ENCODE data around the gene SLC16A8. TPM values are rescaled to one million over a fixed set of nuclear protein-coding genes. Genes with fewer than 3 reads are reported as not detected.
"Not testable (repeated sequence)": the region's sequence is repeated elsewhere in the genome, so short reads cannot be mapped to it uniquely, and the experiment has no call there.

Gene SLC16A8, protein sequence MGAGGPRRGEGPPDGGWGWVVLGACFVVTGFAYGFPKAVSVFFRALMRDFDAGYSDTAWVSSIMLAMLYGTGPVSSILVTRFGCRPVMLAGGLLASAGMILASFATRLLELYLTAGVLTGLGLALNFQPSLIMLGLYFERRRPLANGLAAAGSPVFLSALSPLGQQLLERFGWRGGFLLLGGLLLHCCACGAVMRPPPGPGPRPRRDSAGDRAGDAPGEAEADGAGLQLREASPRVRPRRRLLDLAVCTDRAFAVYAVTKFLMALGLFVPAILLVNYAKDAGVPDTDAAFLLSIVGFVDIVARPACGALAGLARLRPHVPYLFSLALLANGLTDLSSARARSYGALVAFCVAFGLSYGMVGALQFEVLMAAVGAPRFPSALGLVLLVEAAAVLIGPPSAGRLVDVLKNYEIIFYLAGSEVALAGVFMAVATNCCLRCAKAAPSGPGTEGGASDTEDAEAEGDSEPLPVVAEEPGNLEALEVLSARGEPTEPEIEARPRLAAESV
- total RNA-seq: 0.20 and 0.21 TPM in 2 replicates

DNA sequence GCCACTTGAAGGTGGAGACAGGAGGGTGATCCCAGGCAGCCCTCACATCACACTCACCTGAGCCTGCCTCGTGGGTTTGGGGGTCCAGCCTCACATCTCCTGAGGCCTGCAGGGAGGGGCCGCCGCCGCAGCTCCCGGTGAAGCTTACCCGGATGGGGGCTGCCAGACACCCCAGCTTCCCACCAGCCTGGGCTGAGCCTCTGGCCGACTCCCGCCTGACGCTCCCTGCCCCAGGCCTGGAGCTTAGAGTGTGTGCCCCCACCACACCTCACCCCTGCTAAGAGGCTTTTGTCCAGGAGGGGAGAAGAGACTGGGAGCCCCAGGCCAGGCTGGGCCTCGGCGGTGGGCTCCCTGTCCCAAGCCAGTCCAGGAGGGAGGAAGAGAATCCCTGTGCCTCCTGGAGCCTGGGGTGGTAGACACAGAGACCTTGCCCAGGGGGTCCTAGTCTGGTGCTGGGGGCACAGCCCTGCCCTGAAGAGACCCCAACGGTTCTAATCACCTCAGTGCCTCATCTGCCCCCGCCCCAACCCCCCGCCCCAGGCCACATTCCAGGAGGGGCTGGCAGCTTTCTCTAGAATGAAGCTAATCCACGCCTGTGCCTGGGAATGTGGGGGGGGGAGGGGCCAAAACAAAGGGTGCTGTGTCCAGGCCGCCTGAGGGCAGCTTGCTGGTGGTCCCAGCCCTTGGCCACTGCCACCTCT, at the start of gene SLC16A8:
Gene SLC16A8 (minus strand): TSS at position 254 of the 701 bp plus-strand sequence. CDS start 1,311 bp downstream, outside the sequence.
- no peak for DNase-seq (ENCODE audit: low read depth, low spot score)

DNA sequence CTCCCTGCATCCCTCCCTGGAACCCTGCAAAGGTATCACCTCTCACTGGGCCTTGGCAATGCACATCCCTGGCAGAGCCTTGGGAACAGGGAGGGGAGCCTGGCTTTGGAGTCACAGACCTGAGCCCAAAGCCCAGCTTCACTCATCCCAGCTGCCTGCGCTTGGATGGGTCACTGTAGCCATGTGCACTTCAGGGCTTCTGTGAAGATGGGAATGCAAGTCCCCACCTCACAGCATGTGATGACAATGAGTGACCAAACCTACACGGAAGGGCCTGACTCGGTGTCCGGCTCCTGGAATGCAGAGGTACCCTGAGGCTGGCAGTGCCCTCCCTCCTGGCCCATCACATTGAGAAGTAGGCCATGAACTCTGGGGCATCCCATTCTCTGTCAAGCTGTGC, 49.3 kb upstream of the SLC16A8 start:
- no peak for DNase-seq (ENCODE audit: low read depth, low spot score)

DNA sequence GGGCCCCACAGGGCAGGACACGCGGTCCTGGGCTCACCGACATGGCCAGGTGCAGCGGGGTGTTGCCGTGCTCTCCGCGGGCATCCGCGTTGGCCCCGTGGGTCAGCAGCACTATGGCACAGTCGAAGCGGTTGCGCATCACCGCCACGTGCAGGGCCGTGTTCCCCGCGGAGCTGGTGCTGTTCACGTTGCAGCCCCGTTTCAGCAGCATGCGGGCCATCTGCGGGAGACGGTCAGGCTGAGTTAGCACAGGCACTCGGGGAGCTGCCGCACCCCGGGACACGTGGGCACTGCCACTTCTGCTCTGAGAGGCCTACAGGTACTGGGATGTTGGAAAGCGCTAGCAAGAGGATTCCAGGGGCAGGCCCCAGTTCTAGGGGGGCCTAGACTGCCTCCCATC, 48.8 kb upstream of the SLC16A8 start:
- no peak for DNase-seq (ENCODE audit: low read depth, low spot score)

DNA sequence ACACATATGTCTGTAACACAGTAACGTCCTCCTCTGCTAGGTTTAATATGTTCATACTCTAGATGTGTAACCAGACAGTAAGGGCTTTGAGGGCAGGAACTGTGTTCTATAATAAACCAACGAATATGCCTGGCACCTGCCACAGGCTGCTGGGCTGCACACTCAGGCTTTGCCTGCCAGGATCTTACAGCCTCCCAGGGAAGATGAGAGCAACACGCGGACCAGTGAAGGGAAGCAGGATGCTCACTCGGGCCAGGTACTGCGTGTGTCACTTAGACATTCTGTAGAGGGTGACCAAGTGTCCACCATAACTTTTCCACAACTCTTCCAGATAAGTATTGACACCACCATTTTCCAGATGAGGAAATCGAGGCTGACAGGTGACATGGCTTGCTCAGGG, 48.2 kb upstream of the SLC16A8 start:
- DNase-seq (ENCODE audit: low read depth, low spot score): no peak

DNA sequence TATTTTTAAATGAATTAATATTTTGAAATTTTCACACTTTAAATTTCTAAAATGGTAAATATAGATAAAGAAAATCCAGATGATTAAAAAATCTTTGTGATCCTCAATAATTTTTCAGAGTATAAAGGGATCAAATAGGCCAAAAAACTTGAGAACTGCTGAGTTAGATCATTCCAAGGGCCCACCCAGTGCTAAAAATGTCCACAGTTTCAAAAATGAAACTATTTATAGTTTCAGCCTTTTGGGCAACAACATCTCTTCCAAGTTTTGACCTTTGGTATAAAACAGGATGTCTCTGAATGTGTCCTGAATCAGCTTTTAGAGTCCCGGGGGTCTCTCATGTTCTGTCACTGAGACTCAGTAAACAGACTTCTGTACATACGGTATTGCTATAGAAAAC, 47.4 kb upstream of the SLC16A8 start:
- no peak for DNase-seq (ENCODE audit: low read depth, low spot score)

DNA sequence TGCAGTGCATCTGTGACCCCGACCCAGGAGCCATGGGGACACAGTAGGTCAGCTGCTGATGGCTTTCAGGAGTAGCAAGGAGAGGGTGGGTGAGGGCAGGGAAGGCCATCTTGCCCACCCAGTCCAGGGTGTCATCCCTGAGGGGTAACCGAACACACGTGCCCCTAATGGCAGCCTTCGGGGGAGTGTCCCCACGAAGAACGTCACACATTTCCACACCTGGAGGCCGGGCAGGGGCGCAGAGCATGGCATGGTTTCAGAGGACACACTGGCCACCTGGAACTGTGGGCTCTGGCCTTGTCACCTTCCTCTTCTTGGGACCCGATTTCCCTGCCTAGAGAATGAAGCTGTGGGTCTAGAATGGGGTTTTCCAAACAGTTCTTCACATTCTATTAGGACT, 45.9 kb upstream of the SLC16A8 start:
- no peak for DNase-seq (ENCODE audit: low read depth, low spot score)

DNA sequence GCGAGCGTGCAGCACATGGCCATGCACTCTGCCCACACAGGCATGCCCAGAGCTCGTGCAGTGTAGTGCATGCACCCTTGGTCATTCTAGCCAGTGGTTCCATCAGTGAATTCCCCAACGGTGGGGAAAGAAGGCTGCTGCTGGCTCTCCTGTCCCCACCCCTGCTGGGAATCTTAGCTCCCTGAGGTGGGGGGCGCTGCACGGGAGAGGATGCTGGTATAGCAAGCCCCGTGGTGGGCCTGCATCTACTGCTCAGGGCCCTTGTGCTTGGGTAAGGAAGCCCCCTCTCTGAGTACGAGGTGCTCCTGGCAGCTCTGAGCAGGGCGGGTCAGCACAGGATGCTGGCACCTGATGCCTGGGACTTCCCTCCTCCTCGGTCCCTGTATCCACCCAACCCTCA, 45.0 kb upstream of the SLC16A8 start:
- DNase-seq (ENCODE audit: low read depth, low spot score): no peak

DNA sequence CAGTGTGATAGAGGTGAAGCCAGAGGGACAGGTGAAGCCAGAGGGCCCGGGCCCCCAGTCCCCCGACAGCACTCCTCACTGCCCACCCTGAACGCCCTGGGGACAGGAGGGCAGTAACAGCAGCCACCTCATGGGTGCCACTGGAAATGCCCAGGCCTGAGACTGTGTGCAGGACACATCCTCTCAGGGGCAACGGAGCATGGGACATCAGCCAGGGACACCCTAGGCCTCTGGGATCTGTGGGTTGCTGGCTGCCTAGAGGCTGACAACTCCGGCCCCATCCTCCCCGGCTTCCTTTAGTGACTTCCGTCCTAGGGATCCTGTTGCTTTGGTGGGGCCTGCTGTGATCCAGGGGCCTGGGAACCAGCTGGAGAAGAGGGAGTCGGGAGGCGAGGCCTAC, 43.9 kb upstream of the SLC16A8 start:
- DNase-seq (ENCODE audit: low read depth, low spot score): no peak

DNA sequence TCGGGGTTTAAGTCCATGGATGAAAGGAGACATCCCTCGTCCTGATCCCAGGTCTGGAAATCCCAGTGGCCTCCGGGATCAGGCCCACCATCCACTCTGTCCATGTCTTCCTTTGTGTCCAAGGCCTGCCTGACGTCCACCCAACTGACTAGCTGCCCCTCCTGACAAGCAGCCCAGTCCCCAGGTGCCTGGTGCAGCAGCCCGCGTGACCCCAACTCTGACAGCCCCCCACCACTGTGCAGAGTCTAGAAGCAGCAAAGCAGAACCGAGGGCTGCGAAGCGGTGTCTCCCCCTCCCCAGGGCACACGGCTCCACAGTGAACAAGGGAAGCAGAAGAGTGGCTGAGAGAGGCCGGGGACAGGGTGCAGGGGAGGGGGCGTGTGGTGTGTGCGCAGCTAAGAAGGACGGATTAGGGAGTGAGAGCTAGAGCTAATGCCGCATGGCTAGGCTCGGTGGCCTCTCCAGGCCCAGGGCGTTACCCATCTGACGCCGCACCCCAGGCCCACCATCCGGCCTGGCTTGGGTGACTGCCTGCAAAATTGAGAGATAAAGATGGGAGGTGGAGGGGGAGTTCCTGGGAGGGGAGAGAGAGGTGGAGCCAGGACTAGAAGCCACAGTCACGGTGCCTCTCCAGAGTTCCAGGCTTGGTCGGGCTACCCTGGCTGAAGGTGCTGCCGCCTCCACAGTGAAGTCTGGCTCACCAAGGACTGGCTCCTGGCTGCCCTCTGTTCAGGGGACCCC, 43.1 kb upstream of the SLC16A8 start:
- no peak for DNase-seq (ENCODE audit: low read depth, low spot score)

DNA sequence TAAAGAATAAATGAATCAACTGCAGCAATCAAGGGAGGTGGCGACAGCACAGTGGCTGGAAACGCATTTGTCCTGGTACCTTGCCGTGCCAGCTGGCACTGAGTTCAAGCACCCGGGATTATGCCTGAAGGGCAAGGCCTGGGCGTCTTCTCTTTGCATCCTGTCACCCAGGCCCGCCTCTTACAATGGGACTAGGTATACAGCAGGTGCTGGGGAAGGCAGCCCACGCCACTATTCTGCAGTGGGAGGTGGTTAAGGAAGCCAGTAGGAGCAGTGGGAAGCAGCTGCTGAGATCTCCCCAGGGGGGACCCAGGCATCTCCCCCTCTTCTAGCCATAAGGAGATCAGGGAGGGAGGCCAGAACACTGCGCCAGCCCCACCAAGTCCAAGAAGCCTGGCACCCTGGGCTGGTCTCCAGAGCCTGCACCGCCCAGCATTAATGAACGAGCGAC, 41.8 kb upstream of the SLC16A8 start:
- DNase-seq (ENCODE audit: low read depth, low spot score): no peak

DNA sequence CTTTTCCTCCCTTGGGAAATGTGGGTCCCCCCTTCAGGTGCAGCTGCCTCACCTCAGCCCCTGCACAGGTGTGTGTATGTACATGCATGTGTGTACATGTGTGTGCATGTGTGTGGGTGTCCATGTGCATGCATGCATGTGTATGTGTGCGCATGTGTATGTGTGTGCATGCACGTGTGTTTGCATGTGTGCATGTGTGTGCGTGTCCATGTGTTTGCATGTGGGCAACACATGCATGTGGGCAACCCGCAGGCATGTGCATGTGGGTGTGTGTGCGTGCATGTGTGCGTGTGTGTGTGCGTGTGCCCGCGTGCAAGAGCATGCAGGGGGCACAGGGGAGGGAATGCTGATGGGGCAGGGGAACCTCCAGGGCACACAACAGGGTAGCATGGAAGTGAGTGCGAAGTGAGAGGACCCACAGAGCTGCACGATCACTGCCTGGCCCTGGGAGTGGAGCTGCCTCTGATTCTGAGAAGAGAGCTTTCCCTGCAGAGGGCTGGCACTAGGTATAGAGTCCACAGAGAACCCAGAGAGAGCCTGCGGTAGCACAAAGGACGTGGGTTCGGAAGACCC, 41.1 kb upstream of the SLC16A8 start:
- DNase-seq (ENCODE audit: low read depth, low spot score): no peak

DNA sequence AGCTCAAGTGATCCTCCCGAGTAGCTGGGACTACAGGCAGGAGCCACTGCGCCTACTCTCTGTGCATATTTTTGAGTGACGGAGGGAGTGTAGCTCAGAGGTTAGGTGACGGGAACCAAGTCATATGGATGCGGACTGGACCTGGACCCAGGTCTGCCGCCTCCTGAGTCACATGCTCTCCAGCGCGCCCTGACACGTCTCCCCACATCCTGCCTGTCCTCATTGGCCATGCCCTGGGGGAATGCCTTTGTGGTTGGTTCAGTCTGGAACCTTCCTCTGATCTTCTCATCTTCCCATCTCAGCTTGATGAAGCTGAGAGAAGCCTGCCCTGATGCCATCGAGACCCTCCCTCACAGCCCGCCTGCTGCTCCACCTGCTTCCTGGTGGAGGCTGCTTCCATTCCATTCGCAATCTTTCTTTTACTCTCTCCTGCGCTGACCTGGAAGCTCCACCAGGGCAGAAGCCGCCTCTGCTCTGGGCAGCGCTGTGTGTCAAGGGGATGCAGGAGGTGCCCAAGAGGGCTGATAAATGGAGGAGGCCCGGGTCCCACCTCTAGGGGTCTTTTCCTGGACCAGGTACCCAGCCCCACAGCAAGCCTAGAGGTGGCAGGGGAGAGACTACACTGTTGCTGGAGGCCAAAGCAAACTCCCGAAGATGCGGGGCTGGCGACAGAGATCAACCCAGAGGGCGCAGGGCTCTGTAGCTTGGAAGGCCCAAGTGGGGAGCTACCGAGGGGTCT, 40.4 kb upstream of the SLC16A8 start:
- no peak for DNase-seq (ENCODE audit: low read depth, low spot score)

DNA sequence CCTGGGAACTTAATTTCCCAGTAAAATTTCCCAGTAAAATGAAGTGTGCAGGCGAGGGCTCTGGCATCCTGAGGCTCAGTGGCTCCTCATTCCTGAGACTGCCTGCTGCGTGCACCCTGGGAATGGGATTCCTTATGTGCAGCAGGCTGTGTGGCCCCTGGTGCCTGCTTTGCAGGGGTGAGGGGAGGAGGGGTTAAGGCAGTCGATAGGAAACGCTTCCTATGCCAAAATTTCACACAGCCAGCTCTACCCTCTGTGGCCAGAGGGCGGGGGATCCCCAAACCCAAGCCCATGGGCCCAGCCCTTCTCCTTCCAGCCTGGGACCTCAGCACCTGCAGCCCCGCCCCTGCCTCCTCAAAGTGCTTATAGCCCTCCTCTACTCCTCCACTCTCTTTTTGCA, 38.6 kb upstream of the SLC16A8 start:
- DNase-seq (ENCODE audit: low read depth, low spot score): no peak

DNA sequence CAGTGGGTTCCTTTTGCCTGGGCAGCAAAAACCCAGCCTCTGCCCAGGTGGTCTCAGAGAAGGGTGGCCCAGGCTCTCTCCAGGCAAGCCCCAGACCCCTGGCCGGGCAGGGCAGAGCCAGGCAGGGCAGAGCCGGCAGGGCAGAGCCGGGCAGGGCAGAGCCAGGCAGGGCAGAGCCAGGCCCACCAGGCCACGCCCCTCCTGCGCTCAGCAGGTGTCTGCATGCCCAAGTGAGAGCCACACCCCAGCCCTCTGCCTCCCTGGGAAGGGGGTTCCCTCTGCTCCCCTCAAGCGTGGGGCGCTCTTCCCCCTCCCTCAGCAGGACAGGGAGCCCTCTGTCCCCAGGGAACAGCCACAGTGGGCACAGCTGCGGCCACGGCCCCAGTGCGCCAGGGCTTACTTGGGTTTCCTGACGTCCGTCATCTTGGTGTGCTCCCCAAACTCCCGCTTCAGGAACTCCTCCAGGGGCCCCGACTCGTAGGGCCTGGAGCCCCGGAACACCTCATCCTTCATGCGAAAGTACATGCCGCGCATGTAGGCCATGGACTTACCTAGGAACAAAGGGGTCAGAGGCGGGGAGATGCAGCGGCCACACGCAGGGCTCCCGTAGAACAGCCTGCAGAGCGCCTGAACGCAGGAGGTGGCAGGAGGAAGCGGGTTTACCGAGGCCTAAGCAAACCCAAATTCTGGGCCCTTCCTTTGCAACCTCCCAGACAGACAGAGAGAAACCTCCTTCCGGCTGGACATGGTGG, 36.6 kb upstream of the SLC16A8 start:
- no peak for DNase-seq (ENCODE audit: low read depth, low spot score)

DNA sequence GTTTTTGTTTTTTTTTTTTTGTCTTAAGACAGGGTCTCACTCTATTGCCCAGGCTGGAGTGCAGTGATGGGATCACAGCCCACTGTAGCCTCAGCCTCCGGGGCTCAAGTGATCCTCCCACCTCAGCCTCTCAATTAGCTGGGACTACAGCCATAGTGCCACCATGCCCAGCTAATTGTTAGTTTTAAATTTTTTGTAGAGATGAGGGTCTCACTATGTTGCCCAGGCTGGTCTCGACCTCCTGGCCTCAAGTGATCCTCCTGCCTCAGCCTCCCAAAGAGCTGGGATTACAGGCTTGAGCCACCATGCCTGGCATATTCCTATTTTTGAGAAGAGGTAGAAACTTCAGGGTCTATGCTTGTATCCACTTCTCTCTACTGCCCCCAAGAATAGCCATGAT, 34.8 kb upstream of the SLC16A8 start:
- DNase-seq (ENCODE audit: low read depth, low spot score): not testable (repeated sequence)

DNA sequence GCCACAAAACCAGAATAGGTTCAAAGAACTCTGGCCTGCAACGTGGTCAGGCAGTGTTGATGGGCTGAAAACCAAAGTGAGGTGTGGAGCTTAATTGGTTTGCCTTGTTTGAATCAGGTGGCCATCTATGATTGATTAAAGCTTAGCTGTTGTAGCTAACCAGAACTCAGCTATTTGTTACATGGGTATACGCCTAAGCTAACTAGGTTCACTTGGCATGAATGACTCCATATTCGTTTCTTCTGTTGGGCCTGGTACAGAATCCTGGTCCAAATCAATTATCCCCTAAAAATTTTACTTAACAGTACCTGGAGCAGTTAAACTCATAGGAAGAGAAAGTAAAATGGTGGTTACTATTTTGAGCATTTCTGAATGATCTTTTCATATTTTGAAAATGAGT, 34.2 kb upstream of the SLC16A8 start:
- no peak for DNase-seq (ENCODE audit: low read depth, low spot score)

DNA sequence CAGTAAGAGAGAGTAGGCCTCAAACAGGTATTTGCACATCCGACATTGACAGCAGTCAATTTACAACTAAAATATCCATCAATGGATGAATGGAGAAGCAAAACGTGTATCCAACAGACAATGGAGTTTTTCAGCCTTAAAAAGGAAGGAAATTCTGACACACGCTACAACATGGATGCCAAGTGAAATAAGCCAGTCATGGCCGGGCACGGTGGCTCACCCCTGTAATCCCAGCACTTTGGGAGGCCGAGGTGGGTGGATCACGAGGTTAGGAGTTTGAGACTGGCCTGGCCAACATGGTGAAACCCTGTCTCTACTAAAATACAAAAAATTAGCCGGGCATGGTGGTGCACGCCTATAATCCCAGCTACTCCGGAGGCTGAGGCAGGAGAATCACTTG, 33.6 kb upstream of the SLC16A8 start:
- DNase-seq (ENCODE audit: low read depth, low spot score): not testable (repeated sequence)

DNA sequence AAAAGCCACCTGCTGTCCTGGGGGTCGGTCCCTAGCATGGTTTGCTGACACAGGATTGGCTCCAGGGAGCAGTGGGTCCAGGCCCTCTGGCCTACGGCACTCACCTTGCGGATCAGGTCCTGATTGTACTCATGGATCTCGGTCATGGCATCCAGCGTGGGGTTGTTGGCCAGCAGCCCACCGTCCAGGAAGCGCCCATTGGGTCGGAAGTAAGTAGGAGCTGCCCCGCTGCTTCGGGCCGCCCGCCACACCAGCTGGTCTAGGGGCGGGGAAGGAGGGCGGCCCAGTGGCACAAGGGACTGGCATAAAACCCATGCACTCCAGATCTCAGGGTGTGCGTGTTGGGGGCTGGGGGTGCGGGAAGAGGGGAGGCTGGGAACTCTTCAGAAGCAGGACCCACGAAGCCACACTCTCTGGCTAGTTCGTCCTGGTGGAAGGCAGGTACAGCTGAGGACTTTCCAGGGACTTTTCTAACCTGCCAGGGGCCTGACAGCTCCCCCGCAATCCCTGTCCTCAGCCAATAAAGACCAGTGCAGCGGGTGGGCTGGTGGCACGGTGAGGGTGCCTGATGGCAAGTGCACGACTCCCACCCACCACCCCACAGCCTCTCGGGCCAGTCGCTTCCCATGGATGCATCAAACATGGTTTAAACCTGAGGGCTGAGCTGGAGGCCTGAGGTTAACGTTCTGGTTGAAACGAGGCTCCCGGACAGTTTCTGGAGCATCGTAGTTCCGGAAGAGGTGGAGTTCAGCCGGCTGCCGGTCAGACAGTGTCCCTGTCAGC, 31.6 kb upstream of the SLC16A8 start:
- no peak for DNase-seq (ENCODE audit: low read depth, low spot score)

Measured in pulmonary artery endothelial cell (primary cell).